Endothelial cell (in vitro differentiated cells): ENCODE measurements around the gene ZNF652. TPM values are rescaled to one million over a fixed set of nuclear protein-coding genes. Genes with fewer than 3 reads are reported as not detected.

ENCODE experiments used
- DNase-seq: peaks from one replicate; pipeline ENCODE4 v3.0.0; 2021; ENCODE audit warnings: low spot score
- H3K27ac Mint-ChIP-seq: one replicate; pipeline ENCODE4 v1.8.0; 2021; ENCODE audit warnings: mixed read lengths, inconsistent platforms; ENCODE audit not compliant: unreplicated experiment
- H3K27me3 Mint-ChIP-seq: one replicate; pipeline ENCODE4 v1.8.0; 2021; ENCODE audit warnings: mild to moderate bottlenecking, moderate library complexity, mixed read lengths, inconsistent platforms; ENCODE audit not compliant: unreplicated experiment
- H3K36me3 Mint-ChIP-seq: one replicate; pipeline ENCODE4 v1.8.0; 2021; ENCODE audit warnings: mild to moderate bottlenecking, low read depth, mixed read lengths, inconsistent platforms; ENCODE audit not compliant: unreplicated experiment
- H3K4me1 Mint-ChIP-seq: one replicate; pipeline ENCODE4 v1.8.0; 2021; ENCODE audit warnings: mild to moderate bottlenecking, mixed read lengths, inconsistent platforms; ENCODE audit not compliant: unreplicated experiment
- H3K4me3 Mint-ChIP-seq: one replicate; pipeline ENCODE4 v1.8.0; 2021; ENCODE audit warnings: mild to moderate bottlenecking, mixed read lengths, inconsistent platforms; ENCODE audit not compliant: unreplicated experiment
- H3K9me3 Mint-ChIP-seq: one replicate; pipeline ENCODE4 v1.8.0; 2021; ENCODE audit warnings: mixed read lengths, inconsistent platforms; ENCODE audit not compliant: unreplicated experiment
- total RNA-seq: library from RNA; stranded (reverse); fragmentation: NEBNext Ultra II Directional; extraction: Animal tissue kit (Norgen Biotek cat#: 25700); gene quantifications from one replicate; pipeline ENCODE4 v1.2.1, GENCODE V29; 2021; ENCODE audit not compliant: unreplicated experiment
- TF ChIP-seq, protein P1 (sequence below): fragments of 200-600 bp; sonication (generic); IDR thresholded peaks from one replicate; pipeline ENCODE4 v1.5.0; 2021; ENCODE audit warnings: antibody characterized with exemption; ENCODE audit not compliant: unreplicated experiment

ZNF652 gene
- total RNA-seq, 1 donor from 2014 or later: 36.0 TPM

DNA sequence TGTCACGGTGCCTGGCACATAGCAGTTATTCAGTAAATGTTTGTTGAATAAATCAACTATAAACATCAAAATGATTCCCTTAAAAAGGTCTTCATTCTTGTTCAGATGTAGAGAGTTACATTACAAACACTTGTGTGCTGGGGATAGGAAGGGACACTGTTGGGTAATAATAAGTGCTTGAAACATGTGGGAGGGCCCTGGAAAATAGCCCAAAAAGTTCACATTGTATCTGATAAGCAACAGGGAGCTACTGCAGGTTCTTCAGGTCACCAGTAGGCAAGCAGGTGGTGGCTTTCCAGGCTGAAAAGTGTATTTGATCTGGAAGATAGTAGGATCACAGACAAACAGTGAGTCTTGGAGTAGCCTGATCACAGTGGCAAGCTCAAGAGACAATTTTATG lies 19.0 kb upstream of the ZNF652 start:
- H3K4me1 Mint-ChIP-seq: peaks cover 10% of the 10 kb centered on the region
- H3K9me3 Mint-ChIP-seq: no peaks in the 10 kb centered on the region
- DNase-seq: no peak
- H3K27me3 Mint-ChIP-seq: peaks cover 2% of the 10 kb centered on the region
- H3K36me3 Mint-ChIP-seq: peaks cover 3% of the 10 kb centered on the region
- H3K27ac Mint-ChIP-seq: no peak overlapping the region
- TF ChIP-seq, protein P1, sequence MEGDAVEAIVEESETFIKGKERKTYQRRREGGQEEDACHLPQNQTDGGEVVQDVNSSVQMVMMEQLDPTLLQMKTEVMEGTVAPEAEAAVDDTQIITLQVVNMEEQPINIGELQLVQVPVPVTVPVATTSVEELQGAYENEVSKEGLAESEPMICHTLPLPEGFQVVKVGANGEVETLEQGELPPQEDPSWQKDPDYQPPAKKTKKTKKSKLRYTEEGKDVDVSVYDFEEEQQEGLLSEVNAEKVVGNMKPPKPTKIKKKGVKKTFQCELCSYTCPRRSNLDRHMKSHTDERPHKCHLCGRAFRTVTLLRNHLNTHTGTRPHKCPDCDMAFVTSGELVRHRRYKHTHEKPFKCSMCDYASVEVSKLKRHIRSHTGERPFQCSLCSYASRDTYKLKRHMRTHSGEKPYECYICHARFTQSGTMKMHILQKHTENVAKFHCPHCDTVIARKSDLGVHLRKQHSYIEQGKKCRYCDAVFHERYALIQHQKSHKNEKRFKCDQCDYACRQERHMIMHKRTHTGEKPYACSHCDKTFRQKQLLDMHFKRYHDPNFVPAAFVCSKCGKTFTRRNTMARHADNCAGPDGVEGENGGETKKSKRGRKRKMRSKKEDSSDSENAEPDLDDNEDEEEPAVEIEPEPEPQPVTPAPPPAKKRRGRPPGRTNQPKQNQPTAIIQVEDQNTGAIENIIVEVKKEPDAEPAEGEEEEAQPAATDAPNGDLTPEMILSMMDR: no peak
- H3K4me3 Mint-ChIP-seq: no peak overlapping the region

DNA sequence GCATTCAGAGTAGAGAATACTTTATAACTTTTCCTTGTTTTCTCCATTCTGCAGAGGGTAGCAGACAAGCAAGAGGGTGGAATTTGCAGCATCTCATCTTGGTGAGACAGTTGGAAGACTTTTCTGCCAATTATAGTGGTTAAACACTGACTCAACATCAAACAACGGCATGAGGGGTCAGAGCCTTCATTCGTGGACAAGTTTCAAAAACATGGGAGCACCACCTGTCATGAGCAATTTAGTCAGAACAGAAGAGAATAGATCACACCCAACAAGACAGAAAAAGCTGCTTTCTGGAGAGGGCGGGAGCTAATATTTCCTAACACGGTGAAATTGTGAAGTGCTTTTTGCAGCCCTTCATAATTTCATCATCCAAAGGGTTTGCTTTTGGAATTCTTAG lies 17.9 kb upstream of the ZNF652 start:
- no peak for DNase-seq
- TF ChIP-seq, protein P1: no peak
- Mint-ChIP-seq H3K27me3 (peaks cover 2% of the 10 kb centered on the region), H3K27ac (no peak overlapping the region), H3K4me1 (peaks cover 11% of the 10 kb centered on the region), H3K4me3 (no peak overlapping the region), H3K36me3 (peaks cover 3% of the 10 kb centered on the region), H3K9me3 (no peaks in the 10 kb centered on the region)

DNA sequence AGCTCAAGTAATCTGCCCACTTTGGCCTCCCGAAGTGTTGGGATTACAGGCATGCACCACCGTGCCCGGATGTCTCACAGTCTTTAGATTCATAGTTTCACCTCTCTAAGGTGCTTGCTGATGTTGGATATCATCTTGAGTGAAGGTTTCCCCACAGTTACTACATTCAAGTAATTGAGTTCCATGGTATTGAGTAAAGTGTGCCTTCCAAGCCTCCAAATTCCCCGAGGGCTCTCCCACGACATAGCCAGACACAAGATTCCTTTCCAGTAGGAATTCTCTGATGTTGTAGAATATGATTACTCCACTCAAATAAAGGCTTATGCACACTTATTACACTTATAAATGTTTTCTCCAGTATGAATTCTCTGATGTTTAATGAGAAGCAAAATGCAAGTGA lies 16.3 kb upstream of the ZNF652 start:
- Mint-ChIP-seq H3K36me3 (peaks cover 3% of the 10 kb centered on the region), H3K9me3 (no peaks in the 10 kb centered on the region), H3K4me1 (peaks cover 11% of the 10 kb centered on the region), H3K27ac (no peak overlapping the region), H3K4me3 (no peak overlapping the region), H3K27me3 (peaks cover 2% of the 10 kb centered on the region)
- TF ChIP-seq, protein P1: no peak
- DNase-seq: no peak

DNA sequence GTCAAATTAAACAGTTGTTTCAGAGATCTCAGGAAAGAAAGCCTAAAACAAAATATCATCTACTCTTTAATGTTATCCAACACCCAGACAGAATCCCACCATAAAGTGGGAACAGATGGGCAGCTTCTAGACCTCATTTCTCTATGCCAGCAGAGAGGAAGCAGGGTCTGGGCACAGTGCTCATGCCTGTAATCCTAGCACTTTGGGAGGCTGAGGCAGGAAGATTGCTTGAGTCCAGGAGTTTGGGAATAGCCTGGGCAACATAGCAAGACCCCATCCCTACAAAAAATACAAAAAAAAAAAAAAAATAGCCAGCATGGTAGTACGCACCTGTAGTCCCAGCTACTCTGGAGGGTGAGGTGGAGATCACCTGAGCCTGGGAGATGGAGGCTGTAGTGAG lies 13.5 kb upstream of the ZNF652 start:
- Mint-ChIP-seq H3K27me3 (peaks cover 2% of the 10 kb centered on the region), H3K4me1 (peaks cover 11% of the 10 kb centered on the region), H3K4me3 (no peak overlapping the region), H3K9me3 (no peaks in the 10 kb centered on the region), H3K27ac (no peak overlapping the region), H3K36me3 (no peaks in the 10 kb centered on the region)
- TF ChIP-seq, protein P1: no peak
- no peak for DNase-seq

DNA sequence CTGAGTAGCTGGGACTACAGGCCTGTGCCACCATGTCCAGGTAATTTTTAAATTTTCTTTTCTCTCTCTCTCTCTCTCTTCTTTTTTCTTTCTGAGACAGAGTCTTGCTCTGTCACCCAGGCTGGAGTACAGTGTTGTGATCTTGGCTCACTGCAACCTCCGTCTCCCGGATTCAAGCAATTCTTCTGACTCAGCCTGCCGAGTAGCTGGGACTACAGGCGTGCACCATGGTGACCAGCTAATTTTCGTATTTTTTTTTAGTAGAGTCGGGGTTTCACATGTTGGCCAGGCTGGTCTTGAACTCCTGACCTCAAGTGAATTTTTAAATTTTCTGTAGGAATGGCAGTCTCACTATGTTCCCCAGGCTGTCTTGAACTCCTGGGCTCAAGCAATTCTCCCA lies 11.1 kb upstream of the ZNF652 start:
- Mint-ChIP-seq H3K4me1 (peaks cover 11% of the 10 kb centered on the region), H3K27ac (no peak overlapping the region)
- no peak for DNase-seq

More for the DNA sequence above, 11.1 kb upstream of the ZNF652 start:
- no peaks in the 10 kb centered on the region for H3K9me3 Mint-ChIP-seq
- no peaks in the 10 kb centered on the region for H3K36me3 Mint-ChIP-seq
- TF ChIP-seq, protein P1: no peak
- H3K27me3 Mint-ChIP-seq: peaks cover 2% of the 10 kb centered on the region
- no peak overlapping the region for H3K4me3 Mint-ChIP-seq
